ENCODE results near the gene MED8. TPM values are rescaled to one million over a fixed set of nuclear protein-coding genes. Genes with fewer than 3 reads are reported as not detected.

The MED8 gene
- total RNA-seq, 5 donors from 2014 or later (not counting 1 experiment from before 2014, with no cell fraction given), result 11.4 to 32.9 (median 29.5) TPM

GRCh38 chr1:43430831-43431230 lies 41.2 kb upstream of the MED8 start:
- ChIA-PET CTCF (no interaction called here), POLR2A (no interaction called here)
- H3K4me3 ChIP-seq (ENCODE audit: control insufficient read depth in 1 of 2, extremely low read depth in 1 of 2, low read length in 1 of 2), result no peak overlapping the region
- DNase-seq, result no peak
- Mint-ChIP-seq H3K4me3 (no peak overlapping the region), H3K27ac (no peak overlapping the region), H3K27me3 (no peaks in the 10 kb centered on the region), H3K4me1 (no peaks in the 10 kb centered on the region), H3K36me3 (peaks cover 72% of the 10 kb centered on the region), H3K9me3 (no peaks in the 10 kb centered on the region)
- 96% methylated on average over 4 of the region's 5 CpGs for WGBS (ENCODE audit: insufficient coverage)
- no peak for ATAC-seq (replicated peaks in 1 of 4)
- peaks cover 30 to 87% of the 10 kb centered on the region in 2 donors for H3K36me3 ChIP-seq (ENCODE audit: control insufficient read depth in 2 of 2, extremely low read depth in 1 of 2, insufficient read depth in 1 of 2, low read length in 1 of 2)
- H3K27ac ChIP-seq (ENCODE audit: low read length), result no peak overlapping the region
- no peaks in the 10 kb centered on the region for H3K4me1 ChIP-seq (ENCODE audit: control insufficient read depth in 1 of 2, extremely low read depth in 1 of 2, insufficient read depth in 2 of 2, low read length in 2 of 2)
- no peaks in the 10 kb centered on the region for H3K9me3 ChIP-seq
- no peaks in the 10 kb centered on the region for H3K27me3 ChIP-seq (replicated peaks in 1 of 2; ENCODE audit: control insufficient read depth in 2 of 2, extremely low read depth in 1 of 2, insufficient read depth in 2 of 2, low read length in 1 of 2)

GRCh38 chr1:43427941-43428340 lies 38.3 kb upstream of the MED8 start:
- no peak overlapping the region for H3K4me3 ChIP-seq (ENCODE audit: control insufficient read depth in 1 of 2, extremely low read depth in 1 of 2, low read length in 1 of 2)
- H3K27me3 Mint-ChIP-seq, result no peaks in the 10 kb centered on the region
- H3K4me1 Mint-ChIP-seq, result no peaks in the 10 kb centered on the region
- H3K27ac Mint-ChIP-seq, result no peak overlapping the region
- no peak for ATAC-seq (replicated peaks in 1 of 4)
- no peaks in the 10 kb centered on the region for H3K9me3 Mint-ChIP-seq
- CTCF ChIA-PET, result interaction anchor here in 1 of 2 donors (0.6 to 1.0 kb wide), 2 partner anchors 13 to 1112 kb away, joined by 3 to 4 read pairs; no protein-coding TSS in a partner anchor
- 80% methylated on average over 1 of the region's 9 CpGs for WGBS (ENCODE audit: insufficient coverage)
- H3K36me3 ChIP-seq (ENCODE audit: control insufficient read depth in 2 of 2, extremely low read depth in 1 of 2, insufficient read depth in 1 of 2, low read length in 1 of 2), result peaks cover 30 to 96% of the 10 kb centered on the region in 2 donors
- peaks cover 0 to 5% of the 10 kb centered on the region in 2 experiments for H3K4me1 ChIP-seq (ENCODE audit: control insufficient read depth in 1 of 2, extremely low read depth in 1 of 2, insufficient read depth in 2 of 2, low read length in 2 of 2)
- H3K4me3 Mint-ChIP-seq, result no peak overlapping the region
- DNase-seq, result no peak
- H3K9me3 ChIP-seq, result no peaks in the 10 kb centered on the region
- POLR2A ChIA-PET, result no interaction called here
- H3K27me3 ChIP-seq (replicated peaks in 1 of 2; ENCODE audit: control insufficient read depth in 2 of 2, extremely low read depth in 1 of 2, insufficient read depth in 2 of 2, low read length in 1 of 2), result no peaks in the 10 kb centered on the region
- H3K27ac ChIP-seq (ENCODE audit: low read length), result no peak overlapping the region
- H3K36me3 Mint-ChIP-seq, result peaks cover 63% of the 10 kb centered on the region

GRCh38 chr1:43427524-43427923 lies 37.9 kb upstream of the MED8 start:
- Histone ChIP-seq H3K36me3 (ENCODE audit: control insufficient read depth in 2 of 2, extremely low read depth in 1 of 2, insufficient read depth in 1 of 2, low read length in 1 of 2) (peaks cover 26 to 96% of the 10 kb centered on the region in 2 donors), H3K27me3 (replicated peaks in 1 of 2; ENCODE audit: control insufficient read depth in 2 of 2, extremely low read depth in 1 of 2, insufficient read depth in 2 of 2, low read length in 1 of 2) (no peaks in the 10 kb centered on the region), H3K4me1 (ENCODE audit: control insufficient read depth in 1 of 2, extremely low read depth in 1 of 2, insufficient read depth in 2 of 2, low read length in 2 of 2) (peaks cover 0 to 5% of the 10 kb centered on the region in 2 experiments), H3K4me3 (ENCODE audit: control insufficient read depth in 1 of 2, extremely low read depth in 1 of 2, low read length in 1 of 2) (no peak overlapping the region), H3K9me3 (no peaks in the 10 kb centered on the region), H3K27ac (ENCODE audit: low read length) (no peak overlapping the region)
- CTCF ChIA-PET, result no interaction called here
- Mint-ChIP-seq H3K9me3 (no peaks in the 10 kb centered on the region), H3K4me3 (no peak overlapping the region), H3K4me1 (no peaks in the 10 kb centered on the region), H3K27ac (no peak overlapping the region), H3K36me3 (peaks cover 63% of the 10 kb centered on the region), H3K27me3 (no peaks in the 10 kb centered on the region)
- WGBS (ENCODE audit: insufficient coverage), result 94% methylated on average over 12 of the region's 14 CpGs
- no peak for DNase-seq
- POLR2A ChIA-PET, result no interaction called here
- ATAC-seq (replicated peaks in 1 of 4), result no peak

GRCh38 chr1:43426221-43426620 lies 36.6 kb upstream of the MED8 start:
- DNase-seq, result no peak
- no peak overlapping the region for H3K27ac Mint-ChIP-seq
- ATAC-seq (replicated peaks in 1 of 4), result no peak

GRCh38 chr1:43425045-43425444 lies 35.4 kb upstream of the MED8 start:
- peaks cover 13 to 95% of the 10 kb centered on the region in 2 donors for H3K36me3 ChIP-seq (ENCODE audit: control insufficient read depth in 2 of 2, extremely low read depth in 1 of 2, insufficient read depth in 1 of 2, low read length in 1 of 2)
- 94% methylated on average over 3 of the region's 4 CpGs for WGBS (ENCODE audit: insufficient coverage)
- POLR2A ChIA-PET, result no interaction called here
- DNase-seq (no peak), ATAC-seq (replicated peaks in 1 of 4) (no peak)
- H3K9me3 ChIP-seq, result no peaks in the 10 kb centered on the region
- CTCF ChIA-PET, result interaction anchor here in 1 of 2 donors (1.0 kb wide), 1 partner anchor 200 kb away, joined by 4 read pairs; no protein-coding TSS in a partner anchor
- H3K27me3 ChIP-seq (replicated peaks in 1 of 2; ENCODE audit: control insufficient read depth in 2 of 2, extremely low read depth in 1 of 2, insufficient read depth in 2 of 2, low read length in 1 of 2), result no peaks in the 10 kb centered on the region
- Mint-ChIP-seq H3K27ac (no peak overlapping the region), H3K36me3 (peaks cover 55% of the 10 kb centered on the region), H3K27me3 (no peaks in the 10 kb centered on the region), H3K4me3 (no peak overlapping the region), H3K9me3 (no peaks in the 10 kb centered on the region), H3K4me1 (no peaks in the 10 kb centered on the region)
- no peak overlapping the region for H3K4me3 ChIP-seq (ENCODE audit: control insufficient read depth in 1 of 2, extremely low read depth in 1 of 2, low read length in 1 of 2)
- H3K4me1 ChIP-seq (ENCODE audit: control insufficient read depth in 1 of 2, extremely low read depth in 1 of 2, insufficient read depth in 2 of 2, low read length in 2 of 2), result peaks cover 0 to 5% of the 10 kb centered on the region in 2 experiments
- H3K27ac ChIP-seq (ENCODE audit: low read length), result no peak overlapping the region

More at GRCh38 chr1:43426221-43426620, 36.6 kb upstream of the MED8 start:
- H3K27me3 ChIP-seq (replicated peaks in 1 of 2; ENCODE audit: control insufficient read depth in 2 of 2, extremely low read depth in 1 of 2, insufficient read depth in 2 of 2, low read length in 1 of 2), result no peaks in the 10 kb centered on the region
- Mint-ChIP-seq H3K4me1 (no peaks in the 10 kb centered on the region), H3K27me3 (no peaks in the 10 kb centered on the region), H3K4me3 (no peak overlapping the region), H3K9me3 (no peaks in the 10 kb centered on the region), H3K36me3 (peaks cover 59% of the 10 kb centered on the region)
- ChIA-PET POLR2A (no interaction called here), CTCF (no interaction called here)
- H3K9me3 ChIP-seq, result no peaks in the 10 kb centered on the region
- 94% methylated on average over 11 of the region's 11 CpGs for WGBS (ENCODE audit: insufficient coverage)
- peaks cover 0 to 5% of the 10 kb centered on the region in 2 experiments for H3K4me1 ChIP-seq (ENCODE audit: control insufficient read depth in 1 of 2, extremely low read depth in 1 of 2, insufficient read depth in 2 of 2, low read length in 2 of 2)
- H3K27ac ChIP-seq (ENCODE audit: low read length), result no peak overlapping the region
- no peak overlapping the region for H3K4me3 ChIP-seq (ENCODE audit: control insufficient read depth in 1 of 2, extremely low read depth in 1 of 2, low read length in 1 of 2)
- H3K36me3 ChIP-seq (ENCODE audit: control insufficient read depth in 2 of 2, extremely low read depth in 1 of 2, insufficient read depth in 1 of 2, low read length in 1 of 2), result peaks cover 15 to 95% of the 10 kb centered on the region in 2 donors

GRCh38 chr1:43423672-43424550 lies 34.3 kb upstream of the MED8 start:
- H3K27ac ChIP-seq (ENCODE audit: low read length), result no peak overlapping the region
- H3K36me3 ChIP-seq (ENCODE audit: control insufficient read depth in 2 of 2, extremely low read depth in 1 of 2, insufficient read depth in 1 of 2, low read length in 1 of 2), result peaks cover 13 to 95% of the 10 kb centered on the region in 2 donors
- ATAC-seq (replicated peaks in 1 of 4), result no peak
- CTCF ChIA-PET, result no interaction called here
- H3K4me3 Mint-ChIP-seq, result no peak overlapping the region
- 90% methylated on average over 19 of the region's 23 CpGs for WGBS (ENCODE audit: insufficient coverage)
- H3K9me3 Mint-ChIP-seq, result no peaks in the 10 kb centered on the region
- H3K4me3 ChIP-seq (ENCODE audit: control insufficient read depth in 1 of 2, extremely low read depth in 1 of 2, low read length in 1 of 2), result no peak overlapping the region
- no peak overlapping the region for H3K27ac Mint-ChIP-seq
- H3K4me1 ChIP-seq (ENCODE audit: control insufficient read depth in 1 of 2, extremely low read depth in 1 of 2, insufficient read depth in 2 of 2, low read length in 2 of 2), result peaks cover 0 to 5% of the 10 kb centered on the region in 2 experiments
- H3K27me3 ChIP-seq (replicated peaks in 1 of 2; ENCODE audit: control insufficient read depth in 2 of 2, extremely low read depth in 1 of 2, insufficient read depth in 2 of 2, low read length in 1 of 2), result no peaks in the 10 kb centered on the region
- peaks cover 43% of the 10 kb centered on the region for H3K36me3 Mint-ChIP-seq
- DNase-seq, result no peak
- POLR2A ChIA-PET, result no interaction called here
- no peaks in the 10 kb centered on the region for H3K27me3 Mint-ChIP-seq
- no peaks in the 10 kb centered on the region for H3K9me3 ChIP-seq
- no peaks in the 10 kb centered on the region for H3K4me1 Mint-ChIP-seq

Measured in T-cell (primary cell).